ENCODE results near the gene SLC38A5.
"Not testable (repeated sequence)": the region's sequence is repeated elsewhere in the genome, so short reads cannot be mapped to it uniquely, and the experiment has no call there.

Gene SLC38A5

GRCh38 chrX:48470110-48470832, at the start of gene SLC38A5:
SLC38A5 (minus strand) TSS chrX:48470260; CDS start chrX:48467924, 2,336 bp downstream.
- DNase-seq: no peak

GRCh38 chrX:48519481-48519880, 49.4 kb upstream of the SLC38A5 start:
- DNase-seq: not testable (repeated sequence)

- DNase-seq: no peak
Observed at GRCh38 chrX:48516987-48517386, 46.9 kb upstream of the SLC38A5 start.

GRCh38 chrX:48516285-48516684, 46.2 kb upstream of the SLC38A5 start:
- no peak for DNase-seq

DNA sequence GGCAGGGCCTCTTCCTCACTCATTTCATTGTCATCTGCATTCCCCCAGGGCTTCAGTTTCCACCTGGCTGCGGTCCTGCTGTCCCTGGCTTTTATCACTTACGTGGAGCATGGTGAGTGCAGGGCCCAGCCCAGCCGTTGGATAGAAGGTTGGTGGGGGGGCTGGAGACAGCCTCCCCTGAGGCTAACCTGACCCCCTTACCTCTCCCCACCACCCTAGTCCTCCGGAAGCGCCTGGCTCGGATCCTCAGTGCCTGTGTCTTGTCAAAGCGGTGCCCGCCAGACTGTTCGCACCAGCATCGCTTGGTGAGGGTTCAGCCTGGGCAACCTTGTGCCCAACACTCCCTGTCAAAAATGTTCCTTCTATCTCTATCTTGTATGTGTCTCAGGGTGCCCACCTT, 45.8 kb upstream of the SLC38A5 start:
- no peak for DNase-seq

- DNase-seq: no peak
Observed at GRCh38 chrX:48514868-48515460, 44.9 kb upstream of the SLC38A5 start.

GRCh38 chrX:48514126-48514806, 44.2 kb upstream of the SLC38A5 start:
- DNase-seq: peak; percentile 10 to 66

- no peak for DNase-seq
Observed at GRCh38 chrX:48513670-48514069, 43.6 kb upstream of the SLC38A5 start.

- DNase-seq: no peak
Observed at GRCh38 chrX:48512371-48512935, 42.4 kb upstream of the SLC38A5 start.

GRCh38 chrX:48511560-48511959, 41.5 kb upstream of the SLC38A5 start:
- peak in 1 of 2 experiments; percentile 30 for DNase-seq

- no peak for DNase-seq
Observed at GRCh38 chrX:48509619-48510018, 39.6 kb upstream of the SLC38A5 start.

- peak in 1 of 2 experiments; percentile 8 for DNase-seq
Observed at GRCh38 chrX:48509245-48509590, 39.2 kb upstream of the SLC38A5 start.

DNA sequence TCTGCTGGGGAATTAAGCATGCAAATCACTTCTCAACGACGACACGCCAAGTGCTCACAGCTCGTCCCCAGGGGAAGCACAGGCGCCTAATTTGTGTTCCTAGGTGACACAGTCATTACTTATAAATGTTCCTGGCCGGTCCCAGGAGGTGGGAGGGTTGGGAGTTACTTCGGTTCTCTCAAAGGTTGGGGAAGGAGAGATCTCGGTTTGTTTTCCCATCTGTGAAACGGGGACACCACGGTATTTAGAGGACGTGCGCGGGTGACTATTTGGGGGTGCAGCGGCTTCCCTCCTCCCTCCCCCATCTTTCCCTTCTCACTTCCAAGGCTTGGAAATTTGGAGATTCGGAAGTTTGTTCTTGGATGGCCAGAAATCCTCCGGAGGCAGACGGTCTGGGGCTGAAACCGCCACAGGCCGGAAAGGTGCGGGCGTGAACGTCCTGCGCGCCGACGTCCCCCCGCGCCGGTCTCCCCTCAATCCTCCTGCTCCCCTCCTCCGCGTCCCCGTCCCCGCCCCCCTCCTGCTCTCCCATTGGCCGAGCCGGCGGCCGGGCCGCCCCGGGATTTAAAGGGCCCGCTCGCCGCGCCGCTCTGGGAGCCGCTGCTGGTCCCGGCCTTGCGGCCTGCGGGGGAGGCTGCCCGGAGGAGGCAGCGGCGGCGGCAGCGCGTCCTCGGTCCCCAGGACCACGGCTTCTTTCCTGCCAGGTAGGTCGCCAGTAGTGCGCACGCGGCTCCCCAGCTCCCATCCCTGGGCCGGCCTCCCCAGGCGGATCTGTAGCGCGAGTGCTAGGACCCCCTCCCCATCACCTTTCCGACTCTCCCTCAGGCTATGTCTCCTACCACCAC, 38.6 kb upstream of the SLC38A5 start, which contains the start of gene PORCN:
Gene PORCN (plus strand): TSS at position 593 of the 845 bp plus-strand sequence. CDS start 829 bp downstream, outside the sequence.
- peak; percentile 36 to 82 for DNase-seq

GRCh38 chrX:48507246-48507645, 37.2 kb upstream of the SLC38A5 start:
- no peak for DNase-seq

DNA sequence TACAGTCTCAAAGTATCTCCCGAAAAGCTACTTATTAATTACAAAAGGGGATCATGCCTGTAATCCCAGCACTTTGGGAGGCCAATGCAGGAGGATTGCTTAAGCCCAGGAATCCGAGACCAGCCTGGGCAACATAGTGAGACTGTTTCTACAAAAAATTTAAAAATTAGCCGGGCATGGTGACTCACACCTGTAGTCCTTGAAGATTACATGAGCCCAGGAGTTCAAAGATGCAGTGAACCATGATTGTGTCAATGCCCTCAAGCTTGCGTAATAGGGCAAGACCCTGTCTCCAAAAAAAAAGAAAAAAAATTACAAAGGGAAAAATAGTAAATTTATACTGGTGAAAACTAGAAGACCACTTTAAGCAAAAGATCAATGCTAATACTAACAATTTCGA, 35.4 kb upstream of the SLC38A5 start:
- DNase-seq: no peak

DNA sequence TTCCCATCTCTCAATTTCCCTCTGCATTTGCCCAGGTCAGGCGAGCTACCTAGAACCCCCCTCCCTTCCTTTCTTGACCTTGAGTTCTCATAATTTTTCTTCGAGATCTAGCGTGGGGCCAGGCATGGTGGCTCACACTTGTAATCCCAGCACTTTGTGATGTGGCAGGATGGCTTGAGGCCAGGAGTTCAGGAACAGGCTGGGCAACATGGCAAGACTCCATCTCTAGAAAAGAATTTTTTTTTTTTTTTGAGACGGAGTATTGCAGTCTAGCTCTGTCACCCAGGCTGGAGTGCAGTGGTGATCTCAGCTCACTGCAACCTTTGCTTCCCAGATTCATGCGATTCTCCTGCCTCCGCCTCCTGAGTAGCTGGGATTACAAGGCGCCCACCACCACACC, 34.2 kb upstream of the SLC38A5 start:
- no peak for DNase-seq

GRCh38 chrX:48498374-48498809, 28.3 kb upstream of the SLC38A5 start:
- no peak for DNase-seq

DNA sequence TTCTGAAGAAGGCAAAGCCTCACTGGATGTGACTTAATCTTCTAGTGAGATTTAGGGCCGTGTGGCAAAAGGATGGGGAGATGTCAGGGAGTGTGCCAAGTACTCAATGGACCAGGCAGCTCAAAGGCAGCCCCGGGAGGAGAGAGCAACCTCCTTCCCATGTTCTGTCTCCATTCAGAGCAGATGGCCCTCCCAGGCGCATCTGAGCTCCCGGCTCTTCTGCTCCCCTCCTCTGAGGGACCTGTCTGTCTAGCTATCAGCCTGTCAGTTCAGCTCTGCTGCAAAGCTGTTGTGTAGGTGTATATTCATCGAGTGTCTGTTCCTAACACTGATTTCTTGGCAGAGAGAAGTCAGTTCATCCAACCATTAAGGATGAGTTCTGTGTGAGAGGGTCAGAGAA, 27.8 kb upstream of the SLC38A5 start:
- no peak for DNase-seq

DNA sequence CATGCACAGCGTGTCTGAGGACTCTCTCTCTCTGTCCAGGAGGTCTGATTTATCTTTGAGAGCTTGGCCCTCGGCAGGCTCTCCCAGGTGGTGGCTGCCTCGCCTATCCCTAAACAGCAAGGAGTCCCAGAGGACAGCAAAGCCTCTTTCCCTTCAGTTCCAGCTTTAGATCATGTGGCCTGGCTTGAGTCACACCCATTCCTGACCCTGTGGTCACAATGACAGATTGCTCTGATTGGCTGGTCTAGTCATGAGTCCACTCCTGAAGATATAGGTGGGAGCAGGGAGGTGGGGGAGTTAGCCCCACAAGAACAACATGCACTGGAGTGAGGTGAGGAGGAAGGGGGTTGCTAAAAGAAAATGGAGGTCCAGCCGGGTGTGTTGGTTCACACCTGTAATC, 26.6 kb upstream of the SLC38A5 start:
- DNase-seq: no peak

GRCh38 chrX:48493890-48494364, 23.9 kb upstream of the SLC38A5 start:
- DNase-seq: peak in 1 of 2 experiments; percentile 64

DNA sequence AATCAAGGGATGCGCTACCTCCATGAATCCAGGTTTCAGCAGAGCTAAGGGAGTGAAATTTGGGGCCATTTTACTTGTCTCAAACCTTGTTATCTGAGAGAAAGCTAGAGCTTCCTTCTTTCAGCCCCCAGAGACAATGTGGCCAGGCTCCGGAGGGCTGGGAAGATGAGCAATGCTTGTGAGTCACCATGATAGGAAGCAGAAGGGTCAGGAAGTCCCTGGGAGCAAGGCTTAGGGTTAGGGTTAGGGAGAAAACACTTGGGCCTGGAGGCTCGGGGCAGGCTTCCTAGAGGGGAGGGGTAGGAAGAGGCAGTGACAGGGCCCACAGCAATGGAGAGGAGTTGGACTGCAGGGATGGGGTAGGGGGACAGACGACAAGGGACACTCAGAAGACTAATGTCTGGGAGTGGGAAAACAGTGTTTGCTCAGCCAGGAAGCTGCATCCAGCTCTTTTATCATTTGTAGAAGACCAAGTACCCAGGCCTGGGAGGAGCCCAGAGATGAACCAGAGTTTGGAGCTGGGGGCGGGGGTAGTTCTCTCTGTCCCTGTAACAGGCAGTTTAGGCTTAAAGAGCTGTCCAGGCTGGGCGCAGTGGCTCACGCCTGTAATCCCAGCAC, 22.3 kb upstream of the SLC38A5 start:
- no peak for DNase-seq

GRCh38 chrX:48491809-48492208, 21.7 kb upstream of the SLC38A5 start:
- no peak for DNase-seq
